Liver (tissue), 9 donors: ENCODE results near the gene CUL3. TPM values are rescaled to one million over a fixed set of nuclear protein-coding genes. Genes with fewer than 3 reads are reported as not detected.

ENCODE experiments used
- DNase-seq: peaks from one replicate; pipeline ENCODE4 v3.0.0-alpha.2; 2017; ENCODE audit warnings: low spot score
- H3K27ac ChIP-seq, 2 donors: one replicate each; pipeline ENCODE4 v1.7.0; 2013; ENCODE audit warnings: inconsistent platforms in 2 of 2, low read length in 2 of 2, control low read depth in 1 of 2, low read depth in 1 of 2, mild to moderate bottlenecking in 1 of 2
- H3K27me3 ChIP-seq, 4 donors: one replicate each; pipeline versions ENCODE4 v1.6.1 to v1.7.0; 2013; ENCODE audit warnings: low read length in 3 of 4, inconsistent platforms in 1 of 4, mild to moderate bottlenecking in 1 of 4, moderate library complexity in 1 of 4; ENCODE audit not compliant: control insufficient read depth in 4 of 4, insufficient read depth in 4 of 4
- H3K36me3 ChIP-seq, 4 donors: one replicate each; pipeline versions ENCODE4 v1.6.1 to v1.7.0; 2013; ENCODE audit warnings: low read length in 3 of 4, mild to moderate bottlenecking in 3 of 4, low read depth in 1 of 4, moderate library complexity in 1 of 4; ENCODE audit not compliant: control insufficient read depth in 4 of 4, insufficient read depth in 3 of 4
- H3K4me1 ChIP-seq, 4 donors: one replicate each; pipeline versions ENCODE4 v1.6.1 to v1.7.0; 2013; ENCODE audit warnings: low read length in 3 of 4, mild to moderate bottlenecking in 3 of 4, moderate library complexity in 1 of 4; ENCODE audit not compliant: control insufficient read depth in 4 of 4, insufficient read depth in 4 of 4
- H3K4me3 ChIP-seq, 3 donors: one replicate each; pipeline versions ENCODE4 v1.6.1 to v1.7.0; 2013; ENCODE audit warnings: low read length in 3 of 3, control low read depth in 1 of 3, low read depth in 1 of 3, mild to moderate bottlenecking in 1 of 3
- H3K9ac ChIP-seq, 2 donors: one replicate each; pipeline ENCODE4 v1.7.0; 2013; ENCODE audit warnings: low read length in 2 of 2, mild to moderate bottlenecking in 2 of 2, moderate library complexity in 2 of 2, control low read depth in 1 of 2, low read depth in 1 of 2
- H3K9me3 ChIP-seq, 4 donors: one replicate each; pipeline versions ENCODE4 v1.6.1 to v1.7.0; 2013; ENCODE audit warnings: low read length in 3 of 4; ENCODE audit not compliant: control insufficient read depth in 4 of 4
- EGR1 ChIP-seq, 2 donors: IDR thresholded peaks; 2 replicates each; pipeline ENCODE4 v1.6.1; 2016 to 2018; ENCODE audit warnings: antibody characterized with exemption in 2 of 2, low read depth in 2 of 2
- FOXA1 ChIP-seq: IDR thresholded peaks from 2 replicates; pipeline ENCODE4 v1.6.1; 2016; ENCODE audit warnings: antibody characterized with exemption
- FOXA2 ChIP-seq: IDR thresholded peaks from 2 replicates; pipeline ENCODE4 v1.6.1; 2016; ENCODE audit warnings: antibody characterized with exemption
- GABPA ChIP-seq, 2 donors: IDR thresholded peaks in 1 of 2; conservative IDR thresholded peaks in 1 of 2; 2 replicates each; pipeline ENCODE4 v1.6.1; 2016; ENCODE audit warnings: antibody characterized with exemption in 2 of 2, mild to moderate bottlenecking in 1 of 2, moderate library complexity in 1 of 2
- HNF4A ChIP-seq, 2 donors: conservative IDR thresholded peaks; 2 replicates each; pipeline ENCODE4 v1.6.1; 2016; ENCODE audit warnings: antibody characterized with exemption in 2 of 2, mild to moderate bottlenecking in 2 of 2
- HNF4G ChIP-seq: IDR thresholded peaks from 2 replicates; pipeline ENCODE4 v1.6.1; 2016; ENCODE audit warnings: antibody characterized with exemption
- JUND ChIP-seq, 2 donors: IDR thresholded peaks; 2 replicates each; pipeline ENCODE4 v1.6.1; 2016; ENCODE audit warnings: antibody characterized with exemption in 2 of 2
- NR2F2 ChIP-seq: IDR thresholded peaks from 2 replicates; pipeline ENCODE4 v1.6.1; 2016; ENCODE audit warnings: antibody characterized with exemption
- RXRA ChIP-seq, 2 donors: IDR thresholded peaks; 2 replicates each; pipeline ENCODE4 v1.6.1; 2017 to 2018; ENCODE audit warnings: antibody characterized with exemption in 2 of 2, mild to moderate bottlenecking in 1 of 2
- TAF1 ChIP-seq: conservative IDR thresholded peaks from 2 replicates; pipeline ENCODE4 v1.6.1; 2016; ENCODE audit warnings: antibody characterized with exemption, mild to moderate bottlenecking
- WGBS: extraction: QIAGEN DNeasy Blood & Tissue Kit; methylation state at CpG from one replicate; pipeline ENCODE4 v1.1.7; 2013; 5-methylcytosine and 5-hydroxymethylcytosine counted together
- polyA plus RNA-seq, 2 donors: library from polyadenylated mRNA; stranded (reverse) in 1 of 2; unstranded in 1 of 2; fragments of 200-250 nt in 1 of 2; fragments of >200 nt in 1 of 2; fragmentation: Nextera tagmentation in 1 of 2; extraction: Ambion mirVana in 1 of 2; gene quantifications; one replicate each; pipeline versions ENCODE4 v1.2.1 to v1.2.3, GENCODE V29; 2013 to 2015
- total RNA-seq, 2 donors: library from RNA; depleted of rRNA; stranded (reverse); fragments of >200 nt; gene quantifications; one replicate each; pipeline ENCODE4 v1.2.3, GENCODE V29; 2014
- TF ChIP-seq, protein P1 (sequence below): fragments of 150-350 bp; IDR thresholded peaks from 2 replicates; pipeline ENCODE4 v1.5.1; 2017; ENCODE audit warnings: improper control_type of control experiment, low read depth, low read length; ENCODE audit not compliant: missing input control
- TF ChIP-seq, protein P2 (sequence below): IDR thresholded peaks from 2 replicates; pipeline ENCODE4 v1.6.1; 2016; ENCODE audit warnings: antibody characterized with exemption, mild to moderate bottlenecking
- TF ChIP-seq, protein P3 (sequence below): IDR thresholded peaks from 2 replicates; pipeline ENCODE4 v1.6.1; 2016; ENCODE audit warnings: antibody characterized with exemption
- TF ChIP-seq, protein P4 (sequence below): IDR thresholded peaks from 2 replicates; pipeline ENCODE4 v1.6.1; 2016; ENCODE audit warnings: antibody characterized with exemption
- donor health status: healthy.
- donor health status: healthy.
- donor health status: healthy.
- donor health status: healthy.
- donor health status: healthy.

The CUL3 gene
- total and polyA plus RNA-seq, 4 donors: 24.7 to 48.9 (median 33.1) TPM

DNA sequence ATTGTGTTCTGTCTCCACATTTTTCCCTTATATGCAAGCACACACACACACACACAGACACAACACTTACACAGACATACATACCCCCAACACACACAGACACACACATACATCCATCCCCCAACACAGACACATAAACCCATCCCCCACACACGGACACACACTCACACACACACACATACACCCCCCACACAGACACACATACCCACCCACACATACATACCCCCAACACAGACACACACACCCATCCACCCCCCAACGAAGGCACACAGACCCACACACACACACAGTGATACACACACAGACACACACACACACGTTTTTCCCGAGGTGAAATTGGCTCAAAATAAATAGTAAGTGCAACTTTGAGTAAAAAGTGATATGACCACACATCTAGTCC, 41.6 kb upstream of the CUL3 start:
- H3K27ac ChIP-seq: no peak overlapping the region
- no peaks in the 10 kb centered on the region for H3K36me3 ChIP-seq
- H3K27me3 ChIP-seq: no peaks in the 10 kb centered on the region
- DNase-seq: no peak
- H3K9me3 ChIP-seq: no peaks in the 10 kb centered on the region
- TF ChIP-seq NR2F2 (no peak), HNF4A (conservative IDR thresholded peaks at IDR 0.05) (no peak), FOXA2 (no peak), GABPA (IDR thresholded peaks at IDR 0.05 in 1 of 2, conservative IDR thresholded peaks at IDR 0.05 in 1 of 2) (no peak), JUND (IDR thresholded peaks at IDR 0.05) (no peak), TAF1 (no peak), HNF4G (no peak), FOXA1 (no peak), RXRA (IDR thresholded peaks at IDR 0.05) (no peak)
- TF ChIP-seq, protein P1, sequence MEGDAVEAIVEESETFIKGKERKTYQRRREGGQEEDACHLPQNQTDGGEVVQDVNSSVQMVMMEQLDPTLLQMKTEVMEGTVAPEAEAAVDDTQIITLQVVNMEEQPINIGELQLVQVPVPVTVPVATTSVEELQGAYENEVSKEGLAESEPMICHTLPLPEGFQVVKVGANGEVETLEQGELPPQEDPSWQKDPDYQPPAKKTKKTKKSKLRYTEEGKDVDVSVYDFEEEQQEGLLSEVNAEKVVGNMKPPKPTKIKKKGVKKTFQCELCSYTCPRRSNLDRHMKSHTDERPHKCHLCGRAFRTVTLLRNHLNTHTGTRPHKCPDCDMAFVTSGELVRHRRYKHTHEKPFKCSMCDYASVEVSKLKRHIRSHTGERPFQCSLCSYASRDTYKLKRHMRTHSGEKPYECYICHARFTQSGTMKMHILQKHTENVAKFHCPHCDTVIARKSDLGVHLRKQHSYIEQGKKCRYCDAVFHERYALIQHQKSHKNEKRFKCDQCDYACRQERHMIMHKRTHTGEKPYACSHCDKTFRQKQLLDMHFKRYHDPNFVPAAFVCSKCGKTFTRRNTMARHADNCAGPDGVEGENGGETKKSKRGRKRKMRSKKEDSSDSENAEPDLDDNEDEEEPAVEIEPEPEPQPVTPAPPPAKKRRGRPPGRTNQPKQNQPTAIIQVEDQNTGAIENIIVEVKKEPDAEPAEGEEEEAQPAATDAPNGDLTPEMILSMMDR: no peak
- TF ChIP-seq, protein P2, sequence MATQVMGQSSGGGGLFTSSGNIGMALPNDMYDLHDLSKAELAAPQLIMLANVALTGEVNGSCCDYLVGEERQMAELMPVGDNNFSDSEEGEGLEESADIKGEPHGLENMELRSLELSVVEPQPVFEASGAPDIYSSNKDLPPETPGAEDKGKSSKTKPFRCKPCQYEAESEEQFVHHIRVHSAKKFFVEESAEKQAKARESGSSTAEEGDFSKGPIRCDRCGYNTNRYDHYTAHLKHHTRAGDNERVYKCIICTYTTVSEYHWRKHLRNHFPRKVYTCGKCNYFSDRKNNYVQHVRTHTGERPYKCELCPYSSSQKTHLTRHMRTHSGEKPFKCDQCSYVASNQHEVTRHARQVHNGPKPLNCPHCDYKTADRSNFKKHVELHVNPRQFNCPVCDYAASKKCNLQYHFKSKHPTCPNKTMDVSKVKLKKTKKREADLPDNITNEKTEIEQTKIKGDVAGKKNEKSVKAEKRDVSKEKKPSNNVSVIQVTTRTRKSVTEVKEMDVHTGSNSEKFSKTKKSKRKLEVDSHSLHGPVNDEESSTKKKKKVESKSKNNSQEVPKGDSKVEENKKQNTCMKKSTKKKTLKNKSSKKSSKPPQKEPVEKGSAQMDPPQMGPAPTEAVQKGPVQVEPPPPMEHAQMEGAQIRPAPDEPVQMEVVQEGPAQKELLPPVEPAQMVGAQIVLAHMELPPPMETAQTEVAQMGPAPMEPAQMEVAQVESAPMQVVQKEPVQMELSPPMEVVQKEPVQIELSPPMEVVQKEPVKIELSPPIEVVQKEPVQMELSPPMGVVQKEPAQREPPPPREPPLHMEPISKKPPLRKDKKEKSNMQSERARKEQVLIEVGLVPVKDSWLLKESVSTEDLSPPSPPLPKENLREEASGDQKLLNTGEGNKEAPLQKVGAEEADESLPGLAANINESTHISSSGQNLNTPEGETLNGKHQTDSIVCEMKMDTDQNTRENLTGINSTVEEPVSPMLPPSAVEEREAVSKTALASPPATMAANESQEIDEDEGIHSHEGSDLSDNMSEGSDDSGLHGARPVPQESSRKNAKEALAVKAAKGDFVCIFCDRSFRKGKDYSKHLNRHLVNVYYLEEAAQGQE: no peak
- TF ChIP-seq, protein P3, sequence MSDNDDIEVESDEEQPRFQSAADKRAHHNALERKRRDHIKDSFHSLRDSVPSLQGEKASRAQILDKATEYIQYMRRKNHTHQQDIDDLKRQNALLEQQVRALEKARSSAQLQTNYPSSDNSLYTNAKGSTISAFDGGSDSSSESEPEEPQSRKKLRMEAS: no peak
- WGBS: 77% methylated on average over 4 of the region's 4 CpGs
- H3K4me3 ChIP-seq: no peak overlapping the region
- no peak overlapping the region for H3K9ac ChIP-seq
- H3K4me1 ChIP-seq: no peaks in the 10 kb centered on the region

DNA sequence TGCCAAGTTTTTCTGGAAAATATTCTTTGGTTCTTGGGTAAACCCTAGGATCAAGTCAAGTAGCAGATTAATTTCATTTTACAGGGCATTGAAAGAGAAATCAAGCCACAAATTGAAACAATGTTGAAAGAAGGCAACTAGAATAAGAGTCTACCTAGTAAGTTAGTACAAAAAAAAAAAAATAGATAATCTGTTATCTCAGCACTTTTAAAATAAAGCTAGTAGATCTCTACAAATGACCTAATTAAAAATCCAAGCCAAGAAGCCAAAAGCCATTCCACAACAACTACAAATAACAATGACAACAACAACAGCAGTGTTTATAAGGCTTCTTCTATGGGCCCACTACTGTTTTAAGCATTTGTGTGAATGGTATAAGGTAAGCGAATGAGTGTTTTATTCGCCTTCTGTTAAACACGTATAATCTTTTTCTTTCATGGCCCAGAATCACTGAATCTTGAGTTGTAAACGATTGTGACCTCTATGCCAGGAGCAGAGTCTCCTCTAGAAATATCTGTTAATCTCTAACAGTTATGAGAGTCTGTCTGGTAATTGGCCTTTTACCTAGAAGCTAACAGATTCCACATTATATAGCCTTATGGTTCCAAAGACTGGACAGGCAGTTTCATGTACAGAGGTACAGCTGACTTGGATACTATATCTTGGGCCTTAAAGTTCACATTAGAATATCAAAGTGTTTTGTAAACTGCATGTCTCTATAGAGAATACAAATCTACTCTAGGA, 28.6 kb upstream of the CUL3 start:
- TF ChIP-seq EGR1 (IDR thresholded peaks at IDR 0.05; ENCODE audit: low read depth in 2 of 2) (no peak), HNF4A (conservative IDR thresholded peaks at IDR 0.05) (no peak), FOXA2 (no peak)
- TF ChIP-seq, protein P1: no peak
- TF ChIP-seq, protein P2: no peak
- TF ChIP-seq, protein P3: no peak
- TF ChIP-seq, protein P4, sequence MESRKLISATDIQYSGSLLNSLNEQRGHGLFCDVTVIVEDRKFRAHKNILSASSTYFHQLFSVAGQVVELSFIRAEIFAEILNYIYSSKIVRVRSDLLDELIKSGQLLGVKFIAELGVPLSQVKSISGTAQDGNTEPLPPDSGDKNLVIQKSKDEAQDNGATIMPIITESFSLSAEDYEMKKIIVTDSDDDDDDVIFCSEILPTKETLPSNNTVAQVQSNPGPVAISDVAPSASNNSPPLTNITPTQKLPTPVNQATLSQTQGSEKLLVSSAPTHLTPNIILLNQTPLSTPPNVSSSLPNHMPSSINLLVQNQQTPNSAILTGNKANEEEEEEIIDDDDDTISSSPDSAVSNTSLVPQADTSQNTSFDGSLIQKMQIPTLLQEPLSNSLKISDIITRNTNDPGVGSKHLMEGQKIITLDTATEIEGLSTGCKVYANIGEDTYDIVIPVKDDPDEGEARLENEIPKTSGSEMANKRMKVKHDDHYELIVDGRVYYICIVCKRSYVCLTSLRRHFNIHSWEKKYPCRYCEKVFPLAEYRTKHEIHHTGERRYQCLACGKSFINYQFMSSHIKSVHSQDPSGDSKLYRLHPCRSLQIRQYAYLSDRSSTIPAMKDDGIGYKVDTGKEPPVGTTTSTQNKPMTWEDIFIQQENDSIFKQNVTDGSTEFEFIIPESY: no peak
- no peak overlapping the region for H3K27ac ChIP-seq
- H3K9me3 ChIP-seq: no peaks in the 10 kb centered on the region
- H3K27me3 ChIP-seq: no peaks in the 10 kb centered on the region
- no peaks in the 10 kb centered on the region for H3K36me3 ChIP-seq
- H3K4me3 ChIP-seq: no peak overlapping the region
- H3K4me1 ChIP-seq: peaks cover 0 to 4% (median 2%) of the 10 kb centered on the region in 4 donors
- DNase-seq: no peak
- no peak overlapping the region for H3K9ac ChIP-seq
- WGBS: 79% methylated on average over 4 of the region's 4 CpGs
